K562 (cell line): Measurements from ENCODE around the gene F13A1. TPM values are rescaled to one million over a fixed set of nuclear protein-coding genes. Genes with fewer than 3 reads are reported as not detected.
A peak's percentile ranks its signal among the peaks of the same experiment; 100 is the strongest.

Experiments used
- DNMT1 ChIP-seq: fragments of 450-650 bp; IDR thresholded peaks from 2 replicates; pipeline ENCODE4 v1.6.1; 2016; ENCODE audit warnings: antibody characterized with exemption, mild to moderate bottlenecking
- GABPB1 ChIP-seq: sonication (generic); formaldehyde crosslinking; IDR thresholded peaks from 2 replicates; pipeline ENCODE4 v1.8.0; 2022; ENCODE audit warnings: mild to moderate bottlenecking, missing genetic modification reagents
- MAFK ChIP-seq: IDR thresholded peaks from 2 replicates; pipeline ENCODE4 v1.6.1; 2011; ENCODE audit warnings: low read length, improper control_type of control experiment
- MYNN ChIP-seq, 2 experiments: sonication (generic); formaldehyde crosslinking in 1 of 2; IDR thresholded peaks; 2 replicates each; pipeline versions ENCODE4 v1.5.0 to v1.6.1; 2016 to 2020; ENCODE audit warnings: antibody characterized with exemption in 1 of 2, missing genetic modification reagents in 1 of 2
- NFE2L1 ChIP-seq: fragments of 450-650 bp; IDR thresholded peaks from 2 replicates; pipeline ENCODE4 v1.6.1; 2016; ENCODE audit warnings: missing genetic modification characterization, low read depth, mild to moderate bottlenecking, missing compliant biosample characterization, moderate library complexity, borderline replicate concordance
- PHF8 ChIP-seq: fragments of 200-600 bp; sonication (generic); IDR thresholded peaks from 2 replicates; pipeline ENCODE4 v1.6.1; 2012; ENCODE audit warnings: mixed run types, mild to moderate bottlenecking, inconsistent platforms, low read length, moderate library complexity, borderline replicate concordance
- SMAD1 ChIP-seq: fragments of 150-350 bp; IDR thresholded peaks from 2 replicates; pipeline ENCODE4 v1.6.1; 2014; ENCODE audit warnings: low read length, low read depth; ENCODE audit not compliant: partially characterized antibody
- SMARCA4 ChIP-seq: fragments of 450-650 bp; IDR thresholded peaks from 2 replicates; pipeline ENCODE4 v1.6.1; 2016
- polyA plus RNA-seq, 8 experiments: library from polyadenylated mRNA; depleted of rRNA in 4 of 8; stranded (reverse) in 5 of 8; unstranded in 3 of 8; fragments of >200 nt; fragmentation: Nextera tagmentation in 2 of 8; fragmentation: Illumina TruSeq in 1 of 8; extraction: Ambion mirVana in 2 of 8; extraction: Trizol in 1 of 8; gene quantifications; 2 replicates each; pipeline versions ENCODE4 v1.2.1 to v1.2.3, GENCODE V29; 2011 to 2014; ENCODE audit warnings: inconsistent platforms in 1 of 8, missing spikeins in 1 of 8
- total RNA-seq, 7 experiments: library from RNA; depleted of rRNA in 6 of 7; stranded (reverse); fragments of >200 nt in 6 of 7; fragmentation: Illumina TruSeq in 2 of 7; extraction: Trizol in 2 of 7; gene quantifications; 2 replicates each; pipeline versions ENCODE4 v1.2.1 to v1.2.3, GENCODE V29; 2011 to 2021; ENCODE audit warnings: low replicate concordance in 1 of 7
- TF ChIP-seq, protein P1 (sequence below): fragments of 450-650 bp; formaldehyde crosslinking; conservative IDR thresholded peaks from 2 replicates; pipeline ENCODE4 v1.4.0; 2022; ENCODE audit warnings: mild to moderate bottlenecking, missing genetic modification characterization
- TF ChIP-seq, protein P2 (sequence below): fragments of 250-450 bp; sonication (Bioruptor Pico); IDR thresholded peaks from 2 replicates; pipeline ENCODE4 v1.5.0; 2021; ENCODE audit warnings: mild to moderate bottlenecking, borderline replicate concordance
- TF ChIP-seq, protein P3 (sequence below): sonication (generic); formaldehyde crosslinking; IDR thresholded peaks from 2 replicates; pipeline ENCODE4 v1.8.0; 2022; ENCODE audit warnings: mild to moderate bottlenecking, missing genetic modification reagents, borderline replicate concordance

The F13A1 gene
- total and polyA plus RNA-seq, 9 of the 15 experiments (the other 6 are each of a cell fraction or from before 2014, with no cell fraction given): 0.33 TPM; not detected in 8

DNA sequence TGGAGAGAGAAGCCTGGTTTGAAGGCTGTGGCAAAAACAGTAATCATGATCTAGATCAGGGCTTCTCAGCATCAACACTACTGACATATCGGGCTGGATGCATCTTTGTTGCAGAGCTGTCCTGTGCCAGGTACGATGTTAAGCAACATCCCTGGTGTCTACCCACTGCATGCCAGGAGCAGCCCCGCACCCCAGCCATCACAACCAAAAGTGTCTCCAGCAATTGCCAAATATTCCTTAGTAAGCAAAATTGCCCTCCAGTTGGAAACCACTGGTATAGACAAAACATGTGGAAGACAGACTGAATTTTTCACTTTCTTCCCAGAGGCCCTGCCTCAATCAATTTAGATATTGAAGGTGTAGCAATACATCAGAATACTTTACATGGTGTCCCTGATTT lies 166.1 kb downstream of the F13A1 start (continued):
- TF ChIP-seq MAFK (peak; percentile 21; the same call in 1 of the 2 replicates), PHF8 (no peak), DNMT1 (no peak), NFE2L1 (tag) (no peak), SMAD1 (no peak), GABPB1 (CRISPR knock-in tag) (no peak), MYNN (IDR thresholded peaks at IDR 0.05) (no peak), MYNN (CRISPR knock-in tag; IDR thresholded peaks at IDR 0.05) (no peak), SMARCA4 (no peak)
- TF ChIP-seq, protein P1, sequence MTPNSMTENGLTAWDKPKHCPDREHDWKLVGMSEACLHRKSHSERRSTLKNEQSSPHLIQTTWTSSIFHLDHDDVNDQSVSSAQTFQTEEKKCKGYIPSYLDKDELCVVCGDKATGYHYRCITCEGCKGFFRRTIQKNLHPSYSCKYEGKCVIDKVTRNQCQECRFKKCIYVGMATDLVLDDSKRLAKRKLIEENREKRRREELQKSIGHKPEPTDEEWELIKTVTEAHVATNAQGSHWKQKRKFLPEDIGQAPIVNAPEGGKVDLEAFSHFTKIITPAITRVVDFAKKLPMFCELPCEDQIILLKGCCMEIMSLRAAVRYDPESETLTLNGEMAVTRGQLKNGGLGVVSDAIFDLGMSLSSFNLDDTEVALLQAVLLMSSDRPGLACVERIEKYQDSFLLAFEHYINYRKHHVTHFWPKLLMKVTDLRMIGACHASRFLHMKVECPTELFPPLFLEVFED: no peak
- TF ChIP-seq, protein P2, sequence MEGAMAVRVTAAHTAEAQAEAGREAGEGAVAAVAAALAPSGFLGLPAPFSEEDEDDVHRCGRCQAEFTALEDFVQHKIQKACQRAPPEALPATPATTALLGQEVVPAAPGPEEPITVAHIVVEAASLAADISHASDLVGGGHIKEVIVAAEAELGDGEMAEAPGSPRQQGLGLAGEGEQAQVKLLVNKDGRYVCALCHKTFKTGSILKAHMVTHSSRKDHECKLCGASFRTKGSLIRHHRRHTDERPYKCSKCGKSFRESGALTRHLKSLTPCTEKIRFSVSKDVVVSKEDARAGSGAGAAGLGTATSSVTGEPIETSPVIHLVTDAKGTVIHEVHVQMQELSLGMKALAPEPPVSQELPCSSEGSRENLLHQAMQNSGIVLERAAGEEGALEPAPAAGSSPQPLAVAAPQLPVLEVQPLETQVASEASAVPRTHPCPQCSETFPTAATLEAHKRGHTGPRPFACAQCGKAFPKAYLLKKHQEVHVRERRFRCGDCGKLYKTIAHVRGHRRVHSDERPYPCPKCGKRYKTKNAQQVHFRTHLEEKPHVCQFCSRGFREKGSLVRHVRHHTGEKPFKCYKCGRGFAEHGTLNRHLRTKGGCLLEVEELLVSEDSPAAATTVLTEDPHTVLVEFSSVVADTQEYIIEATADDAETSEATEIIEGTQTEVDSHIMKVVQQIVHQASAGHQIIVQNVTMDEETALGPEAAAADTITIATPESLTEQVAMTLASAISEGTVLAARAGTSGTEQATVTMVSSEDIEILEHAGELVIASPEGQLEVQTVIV (CRISPR knock-in tag): no peak
- TF ChIP-seq, protein P3, sequence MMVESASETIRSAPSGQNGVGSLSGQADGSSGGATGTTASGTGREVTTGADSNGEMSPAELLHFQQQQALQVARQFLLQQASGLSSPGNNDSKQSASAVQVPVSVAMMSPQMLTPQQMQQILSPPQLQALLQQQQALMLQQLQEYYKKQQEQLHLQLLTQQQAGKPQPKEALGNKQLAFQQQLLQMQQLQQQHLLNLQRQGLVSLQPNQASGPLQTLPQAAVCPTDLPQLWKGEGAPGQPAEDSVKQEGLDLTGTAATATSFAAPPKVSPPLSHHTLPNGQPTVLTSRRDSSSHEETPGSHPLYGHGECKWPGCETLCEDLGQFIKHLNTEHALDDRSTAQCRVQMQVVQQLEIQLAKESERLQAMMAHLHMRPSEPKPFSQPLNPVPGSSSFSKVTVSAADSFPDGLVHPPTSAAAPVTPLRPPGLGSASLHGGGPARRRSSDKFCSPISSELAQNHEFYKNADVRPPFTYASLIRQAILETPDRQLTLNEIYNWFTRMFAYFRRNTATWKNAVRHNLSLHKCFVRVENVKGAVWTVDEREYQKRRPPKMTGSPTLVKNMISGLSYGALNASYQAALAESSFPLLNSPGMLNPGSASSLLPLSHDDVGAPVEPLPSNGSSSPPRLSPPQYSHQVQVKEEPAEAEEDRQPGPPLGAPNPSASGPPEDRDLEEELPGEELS: no peak
